B cell (primary cell): ENCODE results near the gene PCSK4. TPM values are rescaled to one million over a fixed set of nuclear protein-coding genes. Genes with fewer than 3 reads are reported as not detected.

Experiments used
- ATAC-seq: fragments of 200-7000 bp; cut with Tn5 transposase; one replicate; pipeline ENCODE4 v1.10.0; 2021; ENCODE audit warnings: low read depth, mild to moderate bottlenecking, moderate number of reproducible peaks, moderate library complexity
- CTCF ChIA-PET: fragments of 350-600 bp; sonication (Branson Sonifier 250); formaldehyde crosslinking; loops from one replicate; lab custom pipeline; 2021; ENCODE audit warnings: antibody characterized with exemption, inconsistent platforms; lab: Charles Lee
- POLR2A ChIA-PET: fragments of 350-600 bp; sonication (Branson Sonifier 250); formaldehyde crosslinking; loops from one replicate; lab custom pipeline; 2021; ENCODE audit warnings: antibody characterized with exemption; lab: Charles Lee
- DNase-seq: peaks from one replicate; pipeline ENCODE4 v3.0.0; 2013
- H2AFZ ChIP-seq: 2 replicates; pipeline ENCODE4 v1.6.1; 2012; ENCODE audit warnings: mild to moderate bottlenecking, low read depth, low read length; ENCODE audit not compliant: insufficient read depth, poor library complexity, severe bottlenecking
- H3K27ac ChIP-seq, 2 donors: 1 replicate in 1 of 2; 2 replicates in 1 of 2; pipeline ENCODE4 v1.5.1; 2012 to 2013; ENCODE audit warnings: low read length in 2 of 2, mild to moderate bottlenecking in 2 of 2, moderate library complexity in 1 of 2
- H3K27me3 ChIP-seq, 4 experiments: fragments of 200-600 bp in 1 of 4; sonication (generic) in 1 of 4; replicated peaks in 1 of 4; 1 replicate in 2 of 4; 2 replicates in 2 of 4; pipeline versions ENCODE4 v1.6.1 to v1.7.0; 2013 to 2016; ENCODE audit warnings: low read length in 3 of 4, mild to moderate bottlenecking in 2 of 4, mixed read lengths in 1 of 4, moderate library complexity in 1 of 4; ENCODE audit not compliant: insufficient read depth in 4 of 4, control insufficient read depth in 3 of 4; ENCODE audit errors: control extremely low read depth in 1 of 4
- H3K36me3 ChIP-seq, 2 experiments: replicated peaks in 1 of 2; 1 replicate in 1 of 2; 2 replicates in 1 of 2; pipeline versions ENCODE4 v1.6.1 to v1.7.1; 2013; ENCODE audit warnings: low read length in 1 of 2; ENCODE audit not compliant: insufficient read depth in 2 of 2, control insufficient read depth in 1 of 2; ENCODE audit errors: control extremely low read depth in 1 of 2, extremely low read depth in 1 of 2
- H3K4me1 ChIP-seq, 2 donors: fragments of 200-600 bp in 1 of 2; sonication (generic) in 1 of 2; 1 replicate in 1 of 2; 2 replicates in 1 of 2; pipeline versions ENCODE4 v1.5.1 to v1.6.1; 2013 to 2017; ENCODE audit warnings: low read length in 2 of 2; ENCODE audit not compliant: control insufficient read depth in 2 of 2, insufficient read depth in 2 of 2
- H3K4me2 ChIP-seq: replicated peaks from 2 replicates; pipeline ENCODE3; 2012; ENCODE audit warnings: mild to moderate bottlenecking, low read depth, low read length; ENCODE audit not compliant: poor library complexity, severe bottlenecking
- H3K4me3 ChIP-seq, 5 experiments: fragments of 200-600 bp in 1 of 5; sonication (generic) in 1 of 5; 1 replicate in 3 of 5; 2 replicates in 2 of 5; pipeline versions ENCODE4 v1.5.1 to v1.7.0; 2011 to 2016; ENCODE audit warnings: low read length in 4 of 5, mild to moderate bottlenecking in 4 of 5, low read depth in 2 of 5, control low read depth in 1 of 5, moderate library complexity in 1 of 5; ENCODE audit not compliant: insufficient read depth in 1 of 5; ENCODE audit errors: control extremely low read depth in 1 of 5, extremely low read depth in 1 of 5
- H3K79me2 ChIP-seq: fragments of 200-600 bp; sonication (generic); one replicate; pipeline ENCODE4 v1.6.0; 2016; ENCODE audit warnings: low read length; ENCODE audit not compliant: control insufficient read depth, insufficient read depth
- H3K9ac ChIP-seq: fragments of 200-600 bp; sonication (generic); 2 replicates; pipeline ENCODE4 v1.6.1; 2017; ENCODE audit warnings: mild to moderate bottlenecking, low read length, moderate library complexity
- H3K9me3 ChIP-seq, 3 donors: one replicate each; pipeline versions ENCODE4 v1.6.1 to v1.7.1; 2013; ENCODE audit warnings: low read length in 2 of 3; ENCODE audit not compliant: control insufficient read depth in 2 of 3, insufficient read depth in 1 of 3; ENCODE audit errors: control extremely low read depth in 1 of 3
- H4K20me1 ChIP-seq: 2 replicates; pipeline ENCODE4 v1.6.0; 2012; ENCODE audit warnings: mild to moderate bottlenecking, low read length; ENCODE audit not compliant: insufficient read depth, control insufficient read depth, poor library complexity, severe bottlenecking
- H3K27ac Mint-ChIP-seq: one replicate; pipeline ENCODE4 v1.8.0; 2021; ENCODE audit warnings: mixed read lengths
- H3K27me3 Mint-ChIP-seq: one replicate; pipeline ENCODE4 v1.8.0; 2021; ENCODE audit warnings: mixed read lengths
- H3K4me1 Mint-ChIP-seq: one replicate; pipeline ENCODE4 v1.8.0; 2021; ENCODE audit warnings: mixed read lengths
- H3K4me3 Mint-ChIP-seq: one replicate; pipeline ENCODE4 v1.8.0; 2021; ENCODE audit warnings: mixed read lengths
- H3K9me3 Mint-ChIP-seq: one replicate; pipeline ENCODE4 v1.8.0; 2022; ENCODE audit warnings: mixed read lengths; ENCODE audit not compliant: insufficient read depth
- EZH2 ChIP-seq: IDR thresholded peaks from 2 replicates; pipeline ENCODE4 v1.6.1; 2012; ENCODE audit warnings: borderline replicate concordance, low read depth, mild to moderate bottlenecking, moderate library complexity, low read length; ENCODE audit not compliant: insufficient read depth, poor library complexity, severe bottlenecking
- WGBS: methylation state at CpG from one replicate; pipeline ENCODE4 v1.1.5; 2013; ENCODE audit warnings: missing lambda C conversion rate; ENCODE audit not compliant: insufficient coverage; 5-methylcytosine and 5-hydroxymethylcytosine counted together
- intact Hi-C: fragments of 100-400 bp; cut with micrococcal nuclease; formaldehyde crosslinking; loops from one replicate; pipeline ENCODE4 v1.10.0; 2022
- polyA plus RNA-seq: library from polyadenylated mRNA; depleted of rRNA; stranded (reverse); fragments of >200 nt; gene quantifications from 2 replicates; pipeline ENCODE4 v1.2.3, GENCODE V29; 2012
- total RNA-seq, 2 donors: library from RNA; stranded (reverse); fragments of 120-200 nt in 1 of 2; gene quantifications; 1 replicate in 1 of 2; 2 replicates in 1 of 2; pipeline versions ENCODE4 v1.2.3 to v1.2.4, GENCODE V29; 2013 to 2022
- TF ChIP-seq, protein P1 (sequence below): fragments of 200-600 bp; IDR thresholded peaks from one replicate; pipeline ENCODE4 v1.8.0; 2022; ENCODE audit warnings: antibody characterized with exemption, mild to moderate bottlenecking

Gene PCSK4
- total and polyA plus RNA-seq, 2 donors (not counting 1 experiment from before 2014, with no cell fraction given): 1.1 to 1.3 TPM

GRCh38 chr19:1470305-1471009 lies 19.7 kb downstream of the PCSK4 start:
- H3K27me3 ChIP-seq: peaks cover 0 to 55% (median 18%) of the 10 kb centered on the region in 4 experiments
- Mint-ChIP-seq H3K4me3 (peak overlapping the region; percentile 80), H3K9me3 (no peaks in the 10 kb centered on the region), H3K4me1 (peaks cover 20% of the 10 kb centered on the region), H3K27me3 (peaks cover 3% of the 10 kb centered on the region), H3K27ac (peak overlapping the region; percentile 63)
- WGBS: under 1% methylated on average over 67 of the region's 67 CpGs
- peak overlapping the region; percentile 65 for H2AFZ ChIP-seq
- H4K20me1 ChIP-seq: peaks cover 93% of the 10 kb centered on the region
- no peaks in the 10 kb centered on the region for H3K36me3 ChIP-seq
- POLR2A ChIA-PET: interaction anchor here (0.7 to 1.5 kb wide), 3 partner anchors 16 to 26 kb away, joined by 4 to 5 read pairs (median 4); no protein-coding TSS in a partner anchor
- TF ChIP-seq, protein P1, sequence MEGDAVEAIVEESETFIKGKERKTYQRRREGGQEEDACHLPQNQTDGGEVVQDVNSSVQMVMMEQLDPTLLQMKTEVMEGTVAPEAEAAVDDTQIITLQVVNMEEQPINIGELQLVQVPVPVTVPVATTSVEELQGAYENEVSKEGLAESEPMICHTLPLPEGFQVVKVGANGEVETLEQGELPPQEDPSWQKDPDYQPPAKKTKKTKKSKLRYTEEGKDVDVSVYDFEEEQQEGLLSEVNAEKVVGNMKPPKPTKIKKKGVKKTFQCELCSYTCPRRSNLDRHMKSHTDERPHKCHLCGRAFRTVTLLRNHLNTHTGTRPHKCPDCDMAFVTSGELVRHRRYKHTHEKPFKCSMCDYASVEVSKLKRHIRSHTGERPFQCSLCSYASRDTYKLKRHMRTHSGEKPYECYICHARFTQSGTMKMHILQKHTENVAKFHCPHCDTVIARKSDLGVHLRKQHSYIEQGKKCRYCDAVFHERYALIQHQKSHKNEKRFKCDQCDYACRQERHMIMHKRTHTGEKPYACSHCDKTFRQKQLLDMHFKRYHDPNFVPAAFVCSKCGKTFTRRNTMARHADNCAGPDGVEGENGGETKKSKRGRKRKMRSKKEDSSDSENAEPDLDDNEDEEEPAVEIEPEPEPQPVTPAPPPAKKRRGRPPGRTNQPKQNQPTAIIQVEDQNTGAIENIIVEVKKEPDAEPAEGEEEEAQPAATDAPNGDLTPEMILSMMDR: no peak
- peak; percentile 1 for TF ChIP-seq EZH2
- CTCF ChIA-PET: interaction anchor here (2.3 kb wide), 1 partner anchor 26 kb away, joined by 11 read pairs; no protein-coding TSS in a partner anchor
- peak; percentile 75 for ATAC-seq
- peak overlapping the region in 4 of 5 experiments; percentile 32 to 55 (median 53) for H3K4me3 ChIP-seq
- peak; percentile 76 for DNase-seq
- H3K9me3 ChIP-seq: peaks cover 0 to 7% (median 0%) of the 10 kb centered on the region in 3 donors
- H3K4me1 ChIP-seq: peaks cover 54 to 63% of the 10 kb centered on the region in 2 donors
- peaks cover 15% of the 10 kb centered on the region for H3K79me2 ChIP-seq
- H3K4me2 ChIP-seq: peak overlapping the region; percentile 98
- peak overlapping the region; percentile 66 for H3K9ac ChIP-seq
- H3K27ac ChIP-seq: no peak overlapping the region
- intact Hi-C loops: loop anchor here (2.0 kb wide), 1 partner anchor 20 kb away; the partner anchor contains the start of genes PCSK4 and REEP6

- Histone ChIP-seq H3K9me3 (peaks cover 0 to 8% (median 0%) of the 10 kb centered on the region in 3 donors), H3K27me3 (peaks cover 0 to 58% (median 18%) of the 10 kb centered on the region in 4 experiments), H3K9ac (peak overlapping the region; percentile 66), H3K79me2 (peaks cover 15% of the 10 kb centered on the region), H3K4me1 (peaks cover 55 to 68% of the 10 kb centered on the region in 2 donors), H3K4me2 (peak overlapping the region; percentile 98), H4K20me1 (peaks cover 93% of the 10 kb centered on the region), H2AFZ (peak overlapping the region; percentile 65), H3K4me3 (peak overlapping the region in 4 of 5 experiments; percentile 32 to 55 (median 53)), H3K27ac (no peak overlapping the region), H3K36me3 (no peaks in the 10 kb centered on the region)
- ChIA-PET POLR2A (interaction anchor here (0.8 kb wide), 1 partner anchor 25 kb away, joined by 4 read pairs; no protein-coding TSS in a partner anchor), CTCF (interaction anchor here (2.3 kb wide), 1 partner anchor 26 kb away, joined by 11 read pairs; no protein-coding TSS in a partner anchor)
- 10% methylated on average over 22 of the region's 22 CpGs for WGBS
- intact Hi-C loops: loop anchor here (2.0 kb wide), 1 partner anchor 21 kb away; the partner anchor contains the start of genes PCSK4 and REEP6
- ATAC-seq (no peak), DNase-seq (no peak)
- TF ChIP-seq, protein P1: no peak
- no peak for TF ChIP-seq EZH2
- peak overlapping the region; percentile 63 for H3K27ac Mint-ChIP-seq
- H3K4me3 Mint-ChIP-seq: peak overlapping the region; percentile 80
- peaks cover 20% of the 10 kb centered on the region for H3K4me1 Mint-ChIP-seq
- H3K9me3 Mint-ChIP-seq: no peaks in the 10 kb centered on the region
- peaks cover 3% of the 10 kb centered on the region for H3K27me3 Mint-ChIP-seq
Observed at GRCh38 chr19:1470055-1470304, 20.2 kb downstream of the PCSK4 start.
